Kidney epithelial cell (primary cell): Measurements from ENCODE around the gene AP3B2. TPM values are rescaled to one million over a fixed set of nuclear protein-coding genes. Genes with fewer than 3 reads are reported as not detected.

ENCODE experiments used
- DNase-seq: peaks from one replicate; pipeline ENCODE4 v3.0.0-alpha.2; 2010; ENCODE audit warnings: low read depth
- H3K27me3 ChIP-seq: 2 replicates; pipeline ENCODE4 v1.6.0; 2011; ENCODE audit warnings: low read length; ENCODE audit not compliant: control insufficient read depth, insufficient read depth
- H3K36me3 ChIP-seq: 2 replicates; pipeline ENCODE4 v1.5.1; 2011; ENCODE audit warnings: low read length; ENCODE audit not compliant: control insufficient read depth, insufficient read depth
- H3K4me3 ChIP-seq: 2 replicates; pipeline ENCODE4 v1.5.1; 2011; ENCODE audit warnings: low read depth, mild to moderate bottlenecking, control low read depth, low read length
- total RNA-seq: library from RNA; depleted of rRNA; stranded (reverse); fragments of >200 nt; gene quantifications from 2 replicates; pipeline ENCODE4 v1.2.3, GENCODE V29; 2015
- TF ChIP-seq, protein P1 (sequence below): IDR thresholded peaks from 2 replicates; pipeline ENCODE4 v1.5.1; 2011; ENCODE audit warnings: mild to moderate bottlenecking, moderate library complexity, low read length, control low read depth, inconsistent platforms; ENCODE audit not compliant: insufficient read depth, poor library complexity, severe bottlenecking

The AP3B2 gene
- total RNA-seq, 1 donor from 2014 or later, result 0.54 TPM

DNA sequence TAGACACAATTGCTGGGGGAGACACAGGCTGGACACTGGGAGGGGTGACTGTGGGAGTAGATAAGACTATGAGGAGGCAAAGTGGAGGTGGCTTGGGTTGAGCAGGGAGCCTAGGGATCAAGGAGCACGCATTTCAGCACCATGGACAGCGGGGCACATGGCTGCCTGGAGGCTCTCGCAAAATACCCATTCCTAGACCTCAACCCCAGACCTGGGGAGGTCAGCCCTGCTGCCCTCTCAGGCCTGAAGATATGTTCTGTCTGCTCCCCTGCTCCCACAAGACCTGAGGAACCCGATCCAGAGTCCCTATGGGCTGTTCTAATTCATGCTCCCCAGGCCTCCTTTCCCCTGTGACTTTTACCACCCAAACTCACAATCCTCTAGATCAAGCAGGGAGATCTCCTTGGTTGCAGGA lies 46.5 kb downstream of the AP3B2 start:
- peak; percentile 12 for DNase-seq
- H3K36me3 ChIP-seq, result no peaks in the 10 kb centered on the region
- H3K27me3 ChIP-seq, result peaks cover 2% of the 10 kb centered on the region
- TF ChIP-seq, protein P1, sequence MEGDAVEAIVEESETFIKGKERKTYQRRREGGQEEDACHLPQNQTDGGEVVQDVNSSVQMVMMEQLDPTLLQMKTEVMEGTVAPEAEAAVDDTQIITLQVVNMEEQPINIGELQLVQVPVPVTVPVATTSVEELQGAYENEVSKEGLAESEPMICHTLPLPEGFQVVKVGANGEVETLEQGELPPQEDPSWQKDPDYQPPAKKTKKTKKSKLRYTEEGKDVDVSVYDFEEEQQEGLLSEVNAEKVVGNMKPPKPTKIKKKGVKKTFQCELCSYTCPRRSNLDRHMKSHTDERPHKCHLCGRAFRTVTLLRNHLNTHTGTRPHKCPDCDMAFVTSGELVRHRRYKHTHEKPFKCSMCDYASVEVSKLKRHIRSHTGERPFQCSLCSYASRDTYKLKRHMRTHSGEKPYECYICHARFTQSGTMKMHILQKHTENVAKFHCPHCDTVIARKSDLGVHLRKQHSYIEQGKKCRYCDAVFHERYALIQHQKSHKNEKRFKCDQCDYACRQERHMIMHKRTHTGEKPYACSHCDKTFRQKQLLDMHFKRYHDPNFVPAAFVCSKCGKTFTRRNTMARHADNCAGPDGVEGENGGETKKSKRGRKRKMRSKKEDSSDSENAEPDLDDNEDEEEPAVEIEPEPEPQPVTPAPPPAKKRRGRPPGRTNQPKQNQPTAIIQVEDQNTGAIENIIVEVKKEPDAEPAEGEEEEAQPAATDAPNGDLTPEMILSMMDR, result no peak
- H3K4me3 ChIP-seq, result no peak overlapping the region

DNA sequence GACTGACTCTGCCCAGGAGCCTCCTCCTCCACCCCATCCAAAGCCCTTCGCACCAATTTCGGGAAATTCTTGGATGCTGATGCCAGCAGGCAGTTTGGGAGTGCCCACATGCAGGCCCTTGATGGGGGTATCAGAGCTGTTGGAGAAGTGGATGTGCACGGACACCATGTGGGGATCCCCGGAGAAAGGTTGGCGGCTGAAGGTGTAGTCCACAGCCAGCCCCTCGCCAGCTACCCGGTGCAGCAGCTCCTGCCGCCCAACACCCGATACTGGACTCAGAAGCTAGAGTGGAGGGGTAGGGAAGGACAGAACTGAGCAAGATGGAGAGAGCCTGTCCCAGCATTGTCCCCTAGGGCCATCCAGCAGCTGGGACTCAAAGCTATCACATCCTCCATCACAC lies 47.0 kb downstream of the AP3B2 start:
- H3K4me3 ChIP-seq, result no peak overlapping the region
- H3K36me3 ChIP-seq, result no peaks in the 10 kb centered on the region
- TF ChIP-seq, protein P1, result no peak
- no peak for DNase-seq
- peaks cover 2% of the 10 kb centered on the region for H3K27me3 ChIP-seq

DNA sequence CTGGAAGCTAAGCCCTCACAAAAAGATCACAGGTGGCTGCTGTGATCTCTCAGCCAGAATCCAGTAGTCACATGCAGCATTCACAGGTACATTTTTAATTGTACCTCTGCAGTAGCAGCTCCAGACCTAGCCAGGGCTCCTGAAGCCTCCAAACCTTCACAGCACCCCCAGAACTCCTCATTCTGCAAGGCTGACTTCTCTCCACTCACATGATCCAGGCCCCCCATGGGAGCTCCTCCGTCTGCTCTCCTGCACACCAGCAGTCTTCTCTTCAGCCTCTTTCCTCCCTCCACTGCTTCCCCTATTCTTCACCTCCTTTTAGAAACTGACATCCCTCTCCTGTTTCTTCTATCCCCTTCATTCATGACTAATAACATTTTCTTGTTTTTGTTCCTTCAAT lies 49.3 kb downstream of the AP3B2 start:
- TF ChIP-seq, protein P1, result no peak
- Histone ChIP-seq H3K27me3 (peaks cover 4% of the 10 kb centered on the region), H3K36me3 (no peaks in the 10 kb centered on the region), H3K4me3 (no peak overlapping the region)
- no peak for DNase-seq

GRCh38 chr15:82656641-82657266 lies 52.9 kb downstream of the AP3B2 start:
- H3K36me3 ChIP-seq, result no peaks in the 10 kb centered on the region
- H3K4me3 ChIP-seq, result no peak overlapping the region
- no peak for DNase-seq
- H3K27me3 ChIP-seq, result peaks cover 7% of the 10 kb centered on the region
- TF ChIP-seq, protein P1, result no peak

GRCh38 chr15:82655606-82656005 lies 54.1 kb downstream of the AP3B2 start:
- Histone ChIP-seq H3K27me3 (peaks cover 6% of the 10 kb centered on the region), H3K4me3 (no peak overlapping the region)
- TF ChIP-seq, protein P1, result no peak

DNA sequence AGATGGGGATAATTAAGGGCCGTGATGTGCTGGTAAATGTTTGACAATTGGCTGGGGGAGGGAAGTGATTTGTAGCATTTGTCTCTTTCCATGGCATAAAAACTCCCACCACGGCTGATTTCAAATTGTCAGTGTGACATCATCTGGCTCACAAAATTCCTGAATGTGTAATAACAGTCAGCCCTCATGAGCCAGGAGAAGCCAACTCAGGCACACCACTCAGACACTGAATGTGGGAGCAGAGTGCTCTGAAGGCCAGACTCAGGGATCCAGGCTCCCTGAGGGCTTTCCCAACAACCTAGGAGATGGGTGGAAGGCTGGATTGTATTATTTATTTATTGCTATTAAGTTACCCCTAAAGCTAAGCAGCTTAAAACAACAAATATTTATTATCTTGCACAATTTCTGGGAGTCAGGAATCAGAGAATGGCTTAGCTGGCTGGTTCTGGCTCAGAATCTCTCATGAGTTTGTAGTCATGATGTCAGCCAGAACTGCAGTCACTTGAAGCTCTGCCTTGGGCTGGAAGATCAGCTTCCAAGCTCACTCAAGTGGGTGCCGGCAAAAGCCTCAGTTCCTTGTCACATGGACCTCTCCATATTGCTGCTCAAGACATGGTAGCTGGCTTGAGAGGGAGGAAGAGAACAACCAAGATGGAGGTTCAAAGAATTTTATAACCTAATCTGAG lies 56.0 kb downstream of the AP3B2 start:
- H3K4me3 ChIP-seq, result no peak overlapping the region
- DNase-seq, result no peak
- TF ChIP-seq, protein P1, result no peak
- H3K27me3 ChIP-seq, result peaks cover 16% of the 10 kb centered on the region
- no peaks in the 10 kb centered on the region for H3K36me3 ChIP-seq

More at GRCh38 chr15:82655606-82656005, 54.1 kb downstream of the AP3B2 start:
- no peak for DNase-seq
- H3K36me3 ChIP-seq, result no peaks in the 10 kb centered on the region
